Astrocyte (in vitro differentiated cells and primary cell): ENCODE measurements around the gene CMIP. TPM values are rescaled to one million over a fixed set of nuclear protein-coding genes. Genes with fewer than 3 reads are reported as not detected.

ENCODE experiments used
- DNase-seq: peaks from one replicate; pipeline ENCODE4 v3.0.0-alpha.2; 2010; ENCODE audit warnings: low read depth
- FAIRE-seq: peaks from 2 replicates; lab custom pipeline; 2011; peaks lifted over from hg19 to GRCh38; lab: Jason Lieb, UNC
- H2AFZ ChIP-seq: 2 replicates; pipeline ENCODE4 v1.6.0; 2012; ENCODE audit warnings: low read depth, low read length, inconsistent platforms
- H3K27ac ChIP-seq: 2 replicates; pipeline ENCODE4 v1.5.1; 2011; ENCODE audit warnings: low read depth, low read length, inconsistent platforms
- H3K27me3 ChIP-seq: 2 replicates; pipeline ENCODE4 v1.6.0; 2011; ENCODE audit warnings: low read length, inconsistent platforms; ENCODE audit not compliant: insufficient read depth
- H3K36me3 ChIP-seq: 2 replicates; pipeline ENCODE4 v1.5.1; 2011; ENCODE audit warnings: low read length, inconsistent platforms; ENCODE audit not compliant: insufficient read depth
- H3K4me1 ChIP-seq: 2 replicates; pipeline ENCODE4 v1.5.1; 2011; ENCODE audit warnings: low read length, inconsistent platforms; ENCODE audit not compliant: insufficient read depth
- H3K4me2 ChIP-seq: 2 replicates; pipeline ENCODE4 v1.6.0; 2012; ENCODE audit warnings: low read length, inconsistent platforms
- H3K4me3 ChIP-seq: 2 replicates; pipeline ENCODE4 v1.5.1; 2011; ENCODE audit warnings: low read depth, mild to moderate bottlenecking, low read length, inconsistent platforms; ENCODE audit not compliant: insufficient read depth
- H3K79me2 ChIP-seq: 2 replicates; pipeline ENCODE4 v1.6.0; 2012; ENCODE audit warnings: mild to moderate bottlenecking, low read length, inconsistent platforms; ENCODE audit not compliant: insufficient read depth
- H3K9ac ChIP-seq: 2 replicates; pipeline ENCODE4 v1.6.0; 2012; ENCODE audit warnings: mild to moderate bottlenecking, low read length, inconsistent platforms
- H3K9me3 ChIP-seq: 2 replicates; pipeline ENCODE4 v1.5.1; 2012; ENCODE audit warnings: low read depth, mild to moderate bottlenecking, low read length, inconsistent platforms; ENCODE audit not compliant: insufficient read depth
- H4K20me1 ChIP-seq: 2 replicates; pipeline ENCODE4 v1.6.0; 2012; ENCODE audit warnings: low read length, inconsistent platforms; ENCODE audit not compliant: insufficient read depth
- H3K27ac Mint-ChIP-seq: one replicate; pipeline ENCODE4 v1.8.0; 2021; ENCODE audit warnings: mild to moderate bottlenecking, mixed read lengths; ENCODE audit not compliant: unreplicated experiment
- H3K27me3 Mint-ChIP-seq: one replicate; pipeline ENCODE4 v1.8.0; 2021; ENCODE audit warnings: low read depth, mixed read lengths; ENCODE audit not compliant: unreplicated experiment
- H3K36me3 Mint-ChIP-seq: one replicate; pipeline ENCODE4 v1.8.0; 2021; ENCODE audit warnings: low read depth, mixed read lengths; ENCODE audit not compliant: unreplicated experiment
- H3K4me1 Mint-ChIP-seq: one replicate; pipeline ENCODE4 v1.8.0; 2021; ENCODE audit warnings: low read depth, mixed read lengths; ENCODE audit not compliant: unreplicated experiment
- H3K4me3 Mint-ChIP-seq: one replicate; pipeline ENCODE4 v1.8.0; 2021; ENCODE audit warnings: mild to moderate bottlenecking, moderate library complexity, mixed read lengths; ENCODE audit not compliant: unreplicated experiment
- H3K9me3 Mint-ChIP-seq: one replicate; pipeline ENCODE4 v1.8.0; 2021; ENCODE audit warnings: mild to moderate bottlenecking, mixed read lengths; ENCODE audit not compliant: unreplicated experiment
- EZH2 ChIP-seq: IDR thresholded peaks from 2 replicates; pipeline ENCODE4 v1.6.1; 2012; ENCODE audit warnings: mild to moderate bottlenecking, low read length, inconsistent platforms; ENCODE audit not compliant: insufficient read depth
- total RNA-seq: library from RNA; stranded (reverse); gene quantifications from 2 replicates; pipeline ENCODE4 v1.2.1, GENCODE V29; 2021
- TF ChIP-seq, protein P1 (sequence below): IDR thresholded peaks from 2 replicates; pipeline ENCODE4 v1.5.1; 2011; ENCODE audit warnings: low read depth, mild to moderate bottlenecking, inconsistent platforms, low read length, moderate library complexity; ENCODE audit not compliant: insufficient read depth

CMIP gene
- total RNA-seq, 1 donor from 2014 or later: 71.5 TPM

DNA sequence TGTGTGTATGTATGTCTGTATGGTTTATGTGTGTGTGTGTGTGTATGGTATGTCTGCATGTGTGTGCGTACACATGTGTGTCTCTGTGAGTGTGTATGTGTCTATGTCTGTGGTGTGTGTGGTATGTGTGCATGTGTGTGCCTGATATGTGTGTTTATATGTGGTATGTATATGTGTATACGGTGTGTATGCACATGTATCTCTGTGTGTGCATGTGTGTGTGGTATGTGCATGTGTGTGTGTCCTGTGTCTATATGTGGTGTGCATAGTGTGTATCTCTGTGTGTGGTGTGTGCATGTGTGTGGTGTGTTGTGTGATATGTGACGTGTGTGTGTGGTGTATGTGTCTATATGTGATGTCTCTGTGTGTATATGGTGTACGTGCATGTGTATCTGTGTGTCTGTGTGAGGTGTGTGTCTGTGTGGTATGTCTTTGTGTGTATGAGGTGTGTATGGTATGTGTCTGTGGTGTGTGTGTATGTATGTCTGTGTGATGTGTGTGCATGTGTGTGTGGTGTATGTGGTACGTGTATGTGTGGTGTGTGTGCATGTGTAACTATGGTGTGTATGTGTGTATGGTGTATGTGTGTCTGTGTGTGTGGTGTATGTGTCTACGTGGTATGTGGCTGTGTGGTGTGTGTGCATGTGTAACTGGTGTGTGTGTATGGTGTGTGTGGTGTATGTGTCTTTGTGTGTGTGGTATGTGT lies 170.2 kb downstream of the CMIP start:
- H3K36me3 ChIP-seq: peaks cover 3% of the 10 kb centered on the region
- H3K9me3 ChIP-seq: no peaks in the 10 kb centered on the region
- H3K79me2 ChIP-seq: peaks cover 39% of the 10 kb centered on the region
- H2AFZ ChIP-seq: no peak overlapping the region
- H3K27me3 ChIP-seq: no peaks in the 10 kb centered on the region
- Mint-ChIP-seq H3K27ac (no peak overlapping the region), H3K36me3 (peaks cover 22% of the 10 kb centered on the region), H3K4me1 (peaks cover 25% of the 10 kb centered on the region), H3K9me3 (peaks cover 4% of the 10 kb centered on the region), H3K27me3 (no peaks in the 10 kb centered on the region), H3K4me3 (no peak overlapping the region)
- peaks cover 100% of the 10 kb centered on the region for H4K20me1 ChIP-seq
- no peak for TF ChIP-seq EZH2
- TF ChIP-seq, protein P1, sequence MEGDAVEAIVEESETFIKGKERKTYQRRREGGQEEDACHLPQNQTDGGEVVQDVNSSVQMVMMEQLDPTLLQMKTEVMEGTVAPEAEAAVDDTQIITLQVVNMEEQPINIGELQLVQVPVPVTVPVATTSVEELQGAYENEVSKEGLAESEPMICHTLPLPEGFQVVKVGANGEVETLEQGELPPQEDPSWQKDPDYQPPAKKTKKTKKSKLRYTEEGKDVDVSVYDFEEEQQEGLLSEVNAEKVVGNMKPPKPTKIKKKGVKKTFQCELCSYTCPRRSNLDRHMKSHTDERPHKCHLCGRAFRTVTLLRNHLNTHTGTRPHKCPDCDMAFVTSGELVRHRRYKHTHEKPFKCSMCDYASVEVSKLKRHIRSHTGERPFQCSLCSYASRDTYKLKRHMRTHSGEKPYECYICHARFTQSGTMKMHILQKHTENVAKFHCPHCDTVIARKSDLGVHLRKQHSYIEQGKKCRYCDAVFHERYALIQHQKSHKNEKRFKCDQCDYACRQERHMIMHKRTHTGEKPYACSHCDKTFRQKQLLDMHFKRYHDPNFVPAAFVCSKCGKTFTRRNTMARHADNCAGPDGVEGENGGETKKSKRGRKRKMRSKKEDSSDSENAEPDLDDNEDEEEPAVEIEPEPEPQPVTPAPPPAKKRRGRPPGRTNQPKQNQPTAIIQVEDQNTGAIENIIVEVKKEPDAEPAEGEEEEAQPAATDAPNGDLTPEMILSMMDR: no peak
- no peak overlapping the region for H3K9ac ChIP-seq
- no peak overlapping the region for H3K4me2 ChIP-seq
- no peak overlapping the region for H3K4me3 ChIP-seq
- H3K4me1 ChIP-seq: peaks cover 27% of the 10 kb centered on the region
- DNase-seq (no peak), FAIRE-seq (peak; percentile 29)
- no peak overlapping the region for H3K27ac ChIP-seq

DNA sequence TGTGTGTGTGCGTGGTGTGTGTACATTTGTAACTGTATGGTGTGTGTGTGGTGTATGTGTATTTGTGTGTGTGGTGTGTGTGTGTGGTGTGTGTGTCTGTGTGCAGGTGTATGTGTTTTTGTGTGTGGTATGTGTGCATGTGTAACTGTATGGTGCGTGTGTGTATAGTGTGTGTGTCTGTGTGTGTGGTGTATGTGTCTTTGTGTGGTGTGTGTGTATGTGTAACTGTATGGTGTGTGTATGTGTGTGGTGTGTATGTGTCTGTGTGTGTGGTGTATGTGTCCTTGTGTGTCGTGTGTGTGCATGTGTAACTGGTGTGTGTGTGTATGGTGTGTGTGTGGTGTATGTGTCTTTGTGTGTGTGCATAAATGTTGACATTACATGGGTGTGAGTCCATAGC lies 170.8 kb downstream of the CMIP start:
- H3K9ac ChIP-seq: no peak overlapping the region
- peaks cover 21% of the 10 kb centered on the region for H3K4me1 ChIP-seq
- H3K27me3 Mint-ChIP-seq: no peaks in the 10 kb centered on the region
- no peaks in the 10 kb centered on the region for H3K9me3 ChIP-seq
- H3K4me1 Mint-ChIP-seq: peaks cover 22% of the 10 kb centered on the region
- H3K4me3 Mint-ChIP-seq: no peak overlapping the region
- H4K20me1 ChIP-seq: peaks cover 100% of the 10 kb centered on the region
- DNase-seq: no peak
- H3K27ac ChIP-seq: no peak overlapping the region
- H3K9me3 Mint-ChIP-seq: peaks cover 4% of the 10 kb centered on the region
- peaks cover 39% of the 10 kb centered on the region for H3K79me2 ChIP-seq
- H2AFZ ChIP-seq: no peak overlapping the region
- no peak overlapping the region for H3K4me2 ChIP-seq
- peaks cover 3% of the 10 kb centered on the region for H3K36me3 ChIP-seq
- H3K36me3 Mint-ChIP-seq: peaks cover 24% of the 10 kb centered on the region
- H3K27me3 ChIP-seq: no peaks in the 10 kb centered on the region
- no peak overlapping the region for H3K4me3 ChIP-seq
- peak; percentile 85 for FAIRE-seq
- H3K27ac Mint-ChIP-seq: no peak overlapping the region
- TF ChIP-seq, protein P1: no peak
- no peak for TF ChIP-seq EZH2

DNA sequence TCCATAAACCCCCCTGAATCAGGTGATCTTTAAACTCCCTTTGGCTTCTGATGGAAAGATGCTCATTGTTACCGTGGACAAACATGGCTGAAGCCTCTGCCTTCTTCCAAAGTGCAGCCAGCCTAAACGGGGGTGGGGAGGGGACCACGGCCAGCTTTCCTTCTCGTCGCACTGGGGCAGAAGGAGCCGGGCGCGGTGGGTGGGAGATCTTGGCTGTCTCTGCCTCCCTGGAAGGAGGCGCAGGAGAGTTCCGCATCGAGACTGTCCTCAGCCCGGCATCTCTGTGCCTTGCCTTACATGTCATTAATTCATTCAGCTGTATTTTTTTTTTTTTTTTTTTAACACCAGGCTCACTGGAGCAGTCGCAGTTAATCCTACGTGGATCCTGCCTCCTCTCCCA lies 171.2 kb downstream of the CMIP start:
- no peak overlapping the region for H3K27ac ChIP-seq
- peaks cover 18% of the 10 kb centered on the region for H3K4me1 Mint-ChIP-seq
- no peaks in the 10 kb centered on the region for H3K27me3 Mint-ChIP-seq
- peaks cover 3% of the 10 kb centered on the region for H3K36me3 ChIP-seq
- peaks cover 16% of the 10 kb centered on the region for H3K4me1 ChIP-seq
- DNase-seq (no peak), FAIRE-seq (no peak)
- H3K9me3 ChIP-seq: no peaks in the 10 kb centered on the region
- H2AFZ ChIP-seq: no peak overlapping the region
- H3K9ac ChIP-seq: no peak overlapping the region
- H3K4me3 Mint-ChIP-seq: no peak overlapping the region
- peaks cover 100% of the 10 kb centered on the region for H4K20me1 ChIP-seq
- TF ChIP-seq, protein P1: no peak
- no peak for TF ChIP-seq EZH2
- H3K79me2 ChIP-seq: peaks cover 39% of the 10 kb centered on the region
- peaks cover 4% of the 10 kb centered on the region for H3K9me3 Mint-ChIP-seq
- H3K4me2 ChIP-seq: no peak overlapping the region
- H3K27ac Mint-ChIP-seq: no peak overlapping the region
- no peak overlapping the region for H3K4me3 ChIP-seq
- peaks cover 24% of the 10 kb centered on the region for H3K36me3 Mint-ChIP-seq
- H3K27me3 ChIP-seq: no peaks in the 10 kb centered on the region
